EH (cell line): ENCODE results near the gene FXYD7.
A peak's percentile ranks its signal among the peaks of the same experiment; 100 is the strongest.
"Not testable (repeated sequence)": the region's sequence is repeated elsewhere in the genome, so short reads cannot be mapped to it uniquely, and the experiment has no call there.

Experiments used
- DNase-seq: peaks from one replicate; pipeline ENCODE4 v3.0.0-alpha.2; 2015; ENCODE audit warnings: low read depth

The FXYD7 gene

GRCh38 chr19:35144600-35145436 lies 1.8 kb downstream of the FXYD7 start:
- no peak for DNase-seq

DNA sequence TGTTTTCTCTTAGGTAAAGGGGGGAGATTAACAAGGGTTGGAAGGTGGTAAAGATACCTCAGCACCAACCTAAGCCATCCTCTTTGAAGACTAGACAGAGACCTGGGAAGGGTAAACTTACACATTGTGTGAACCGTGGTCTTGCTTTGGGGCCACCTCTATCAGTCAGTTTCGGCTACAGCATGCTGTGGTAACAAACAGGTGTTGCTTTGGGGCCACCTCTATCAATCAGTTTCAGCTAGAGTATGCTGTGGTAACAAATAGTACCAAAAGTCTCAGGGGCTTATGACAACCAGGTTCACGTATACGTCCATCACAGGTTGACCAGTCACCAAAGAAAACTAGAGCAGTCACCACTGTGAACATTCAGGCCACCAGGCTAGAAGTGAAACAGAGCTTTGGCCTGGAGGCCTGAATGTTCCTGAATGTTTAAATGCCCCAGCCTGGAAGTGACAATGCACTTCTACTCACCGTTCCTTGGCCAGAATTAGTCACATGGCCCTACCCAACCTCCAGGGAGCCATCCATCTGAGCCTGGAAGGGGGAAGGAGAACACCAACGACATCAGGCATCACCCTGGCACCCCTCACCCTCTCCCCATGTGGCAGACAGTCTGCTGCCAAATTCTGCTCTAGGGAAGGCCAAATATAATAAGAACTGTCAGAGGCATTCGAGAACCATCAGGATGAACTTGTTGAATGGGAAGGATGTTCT lies 3.8 kb downstream of the FXYD7 start:
- DNase-seq: no peak

DNA sequence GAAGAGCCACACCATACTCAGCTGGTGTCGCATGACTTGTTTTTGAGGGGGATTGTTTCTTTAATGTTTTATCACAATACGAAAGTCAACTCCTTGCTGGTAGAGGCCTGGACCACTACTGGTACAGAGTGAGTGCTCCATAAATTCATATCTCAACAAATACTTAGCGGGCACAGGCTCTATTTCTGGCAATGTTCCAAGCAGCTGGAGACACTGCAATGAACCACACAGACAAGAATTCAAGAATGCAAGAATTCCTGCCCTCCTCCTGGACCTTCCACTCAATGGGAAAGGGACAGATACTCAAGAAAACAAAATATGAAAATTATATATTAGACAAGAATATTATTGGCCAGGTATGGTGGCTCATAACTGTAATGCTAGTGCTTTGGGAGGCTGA lies 6.4 kb downstream of the FXYD7 start:
- DNase-seq: no peak

GRCh38 chr19:35150445-35150844 lies 7.4 kb downstream of the FXYD7 start:
- DNase-seq: no peak

DNA sequence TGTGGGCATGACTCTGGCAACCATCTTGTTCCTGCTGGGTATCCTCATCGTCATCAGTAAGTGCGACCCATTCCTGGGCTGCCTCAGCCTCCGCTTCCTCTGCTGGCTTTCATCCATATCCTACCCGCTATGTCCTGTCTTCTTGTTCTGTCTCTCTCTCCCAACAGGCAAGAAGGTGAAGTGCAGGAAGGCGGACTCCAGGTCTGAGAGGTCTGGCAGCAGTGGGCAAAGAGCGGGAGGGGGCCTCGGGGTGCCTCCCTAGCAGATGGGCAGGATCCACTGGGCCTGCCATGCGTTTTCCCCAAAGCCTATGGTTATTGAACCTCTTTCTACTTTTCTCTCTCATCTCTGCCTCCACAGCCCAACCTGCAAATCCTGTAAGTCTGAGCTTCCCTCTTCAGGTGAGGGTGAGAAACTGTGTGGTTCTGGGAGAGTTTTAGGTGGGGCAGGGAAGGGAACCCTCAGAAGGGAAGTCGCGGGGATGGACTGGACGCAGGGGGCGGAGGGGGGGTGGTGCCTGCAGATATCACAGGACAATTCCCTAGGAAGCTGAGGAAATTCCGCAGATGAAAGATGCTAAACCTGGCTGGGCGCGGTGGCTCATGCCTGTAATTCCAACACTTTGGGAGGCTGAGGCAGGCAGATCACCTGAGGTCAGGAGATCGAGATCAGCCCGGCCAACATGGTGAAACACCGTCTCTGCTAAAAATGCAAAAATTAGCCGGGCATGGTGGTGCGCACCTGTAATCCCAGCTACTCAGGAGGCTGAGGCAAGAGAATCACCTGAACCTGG lies 8.4 kb downstream of the FXYD7 start:
- no peak for DNase-seq

- not testable (repeated sequence) for DNase-seq
These were observed 10.1 kb downstream of the FXYD7 start for GRCh38 chr19:35153129-35153522.

- peak; percentile 45 for DNase-seq
These were observed 10.9 kb downstream of the FXYD7 start for GRCh38 chr19:35153701-35154524.

DNA sequence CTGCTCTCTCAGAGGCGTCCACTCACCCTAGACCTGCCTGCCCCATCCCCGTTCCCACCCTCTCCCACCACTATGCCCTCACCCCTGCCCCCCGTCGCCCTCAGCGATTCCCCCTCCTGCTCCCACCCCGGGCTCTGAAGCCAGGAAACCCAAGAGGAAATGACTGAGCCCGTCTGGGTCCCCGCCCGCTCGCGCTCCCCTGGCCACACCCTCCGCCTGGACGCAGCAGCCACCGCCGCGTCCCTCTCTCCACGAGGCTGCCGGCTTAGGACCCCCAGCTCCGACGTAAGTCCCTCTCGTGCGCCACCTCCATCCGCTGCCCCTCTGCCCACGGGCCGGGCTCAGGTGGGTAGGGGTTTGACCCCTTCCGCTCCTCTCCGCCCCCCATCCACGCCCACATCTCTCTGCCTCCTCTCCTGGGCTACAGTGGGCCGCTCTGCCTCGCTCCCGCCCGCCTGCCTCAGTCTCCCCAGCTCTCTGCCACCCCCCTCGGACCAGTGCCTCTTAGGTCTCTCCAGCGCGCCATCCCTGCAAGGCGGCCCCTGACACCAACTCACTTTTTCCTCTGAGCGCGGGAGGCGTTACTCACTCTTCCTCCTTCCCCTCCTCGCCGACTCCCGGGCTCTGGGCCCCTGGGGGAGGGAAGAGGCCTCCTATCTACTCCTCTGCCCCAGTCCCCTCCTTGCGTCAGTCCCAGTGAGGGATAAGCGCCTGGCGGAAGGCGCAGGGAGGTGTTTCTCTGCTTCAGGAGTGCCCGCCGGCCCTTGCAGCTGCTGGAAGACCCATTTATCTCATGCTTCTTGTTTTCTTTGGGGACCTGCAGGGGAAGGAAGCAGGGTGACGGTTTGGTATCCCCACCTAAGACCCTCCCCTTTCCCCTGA lies 11.7 kb downstream of the FXYD7 start, which contains the start of gene FXYD5:
Gene FXYD5 (plus strand): TSS at position 211 of the 882 bp plus-strand sequence. CDS start 816 bp downstream, outside the sequence.
- peak; percentile 84 for DNase-seq

GRCh38 chr19:35155441-35155840 lies 12.4 kb downstream of the FXYD7 start:
- no peak for DNase-seq

GRCh38 chr19:35155981-35156672 lies 13.1 kb downstream of the FXYD7 start:
- no peak for DNase-seq

DNA sequence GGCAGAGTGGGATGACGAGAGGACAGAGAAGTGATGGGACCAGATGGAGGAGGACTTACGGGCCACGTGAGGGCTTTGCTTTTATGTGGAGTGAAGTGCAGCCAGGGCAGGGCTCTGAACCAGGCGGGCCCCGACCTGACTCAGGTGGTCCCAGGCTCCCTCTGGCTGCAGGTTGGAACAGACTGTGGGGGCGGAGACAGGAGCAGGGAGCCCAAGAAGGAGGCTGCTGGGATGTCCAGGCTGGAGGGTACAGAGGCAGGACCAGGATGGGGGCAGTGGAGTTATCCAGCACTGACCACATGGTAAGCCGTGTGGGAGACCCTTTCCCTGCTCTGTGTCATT lies 13.6 kb downstream of the FXYD7 start:
- no peak for DNase-seq

GRCh38 chr19:35157431-35157830 lies 14.4 kb downstream of the FXYD7 start:
- no peak for DNase-seq

GRCh38 chr19:35159606-35160005 lies 16.6 kb downstream of the FXYD7 start:
- DNase-seq: no peak

DNA sequence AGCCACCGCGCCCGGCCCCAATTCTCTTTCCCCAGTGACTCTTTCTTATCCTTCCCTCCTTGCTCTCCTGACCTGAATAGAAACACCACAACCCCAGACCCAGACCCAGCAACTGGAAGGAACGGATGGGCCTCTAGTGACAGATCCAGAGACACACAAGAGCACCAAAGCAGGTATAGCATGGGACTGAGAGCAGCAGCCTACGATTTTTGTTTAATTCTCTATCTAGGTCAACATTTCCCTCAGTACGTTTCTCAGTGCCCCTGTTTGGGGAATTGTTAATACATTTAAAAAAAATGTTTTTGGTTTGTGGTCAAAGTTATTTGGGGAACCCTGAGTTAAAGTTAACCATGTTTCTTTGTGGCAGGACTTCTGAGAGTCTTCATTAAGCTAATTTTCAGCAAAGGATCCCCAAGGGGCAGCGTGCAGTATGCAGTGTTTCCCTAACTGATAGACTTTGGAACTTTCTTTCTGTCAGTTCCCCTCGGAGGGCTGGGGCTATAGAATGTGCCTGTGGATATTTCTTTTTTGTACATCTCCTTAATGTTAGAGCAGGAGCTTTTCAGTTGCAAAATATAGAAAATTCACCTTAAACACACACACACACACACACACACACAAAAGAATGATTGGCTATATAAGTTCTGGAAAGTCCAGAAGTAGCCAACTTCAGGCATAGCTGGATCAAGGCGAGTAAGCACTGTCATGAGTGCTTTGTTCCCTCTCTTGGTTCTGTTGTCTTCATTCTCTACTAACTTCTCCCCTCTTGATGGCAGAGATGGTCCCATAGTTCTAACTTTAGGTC lies 17.8 kb downstream of the FXYD7 start:
- DNase-seq: no peak

- DNase-seq: no peak
These were observed 18.3 kb downstream of the FXYD7 start for GRCh38 chr19:35161434-35161743.

GRCh38 chr19:35162471-35163326 lies 19.6 kb downstream of the FXYD7 start:
- peak; percentile 86 for DNase-seq

- DNase-seq: no peak
These were observed 21.4 kb downstream of the FXYD7 start for GRCh38 chr19:35164418-35164817.
